C4-2B (cell line): ENCODE results near the gene KIDINS220.

Source experiments
- H3K27ac ChIP-seq: fragments of 450-650 bp; 2 replicates; pipeline ENCODE4 v1.5.1; 2017
- ZFX ChIP-seq: fragments of 450-650 bp; IDR thresholded peaks from 2 replicates; pipeline ENCODE4 v1.6.1; 2017
- TF ChIP-seq, protein P1 (sequence below): fragments of 450-650 bp; conservative IDR thresholded peaks from 2 replicates; pipeline ENCODE4 v1.5.1; 2017; ENCODE audit warnings: mild to moderate bottlenecking

The KIDINS220 gene

DNA sequence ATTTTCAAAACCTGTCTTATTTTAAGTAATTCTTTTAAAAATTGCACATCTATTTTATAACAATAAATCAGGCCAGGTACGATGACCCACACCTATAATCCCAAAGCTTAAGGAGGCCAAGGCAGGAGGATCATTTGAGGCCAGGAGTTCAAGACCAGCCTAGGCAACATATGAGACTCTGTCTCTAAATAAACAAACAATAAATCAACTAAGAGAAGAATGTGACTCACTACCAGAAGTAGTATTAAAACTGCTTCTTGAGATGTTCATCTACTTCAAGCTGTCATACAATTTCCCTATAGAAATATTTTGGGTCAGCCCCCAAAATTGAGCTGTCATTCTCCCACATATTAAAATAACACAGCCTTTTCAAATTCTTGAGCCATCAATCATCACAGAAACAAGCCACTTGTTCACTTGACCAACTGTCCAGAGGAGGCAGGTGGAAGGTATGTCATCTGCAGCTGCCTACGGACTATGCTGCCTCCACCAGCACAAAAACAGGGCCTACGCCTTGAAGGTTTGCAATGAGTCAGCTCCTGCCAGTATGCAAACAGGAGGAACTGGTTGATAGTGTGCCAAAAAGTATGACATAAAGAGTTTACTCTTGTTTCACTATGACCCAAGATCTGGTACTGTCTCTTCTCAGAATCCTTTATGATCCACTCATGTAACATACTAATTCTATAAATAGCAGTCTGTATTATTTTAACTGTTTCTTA lies 33.6 kb downstream of the KIDINS220 start:
- no peak overlapping the region for H3K27ac ChIP-seq
- TF ChIP-seq ZFX: no peak
- TF ChIP-seq, protein P1, sequence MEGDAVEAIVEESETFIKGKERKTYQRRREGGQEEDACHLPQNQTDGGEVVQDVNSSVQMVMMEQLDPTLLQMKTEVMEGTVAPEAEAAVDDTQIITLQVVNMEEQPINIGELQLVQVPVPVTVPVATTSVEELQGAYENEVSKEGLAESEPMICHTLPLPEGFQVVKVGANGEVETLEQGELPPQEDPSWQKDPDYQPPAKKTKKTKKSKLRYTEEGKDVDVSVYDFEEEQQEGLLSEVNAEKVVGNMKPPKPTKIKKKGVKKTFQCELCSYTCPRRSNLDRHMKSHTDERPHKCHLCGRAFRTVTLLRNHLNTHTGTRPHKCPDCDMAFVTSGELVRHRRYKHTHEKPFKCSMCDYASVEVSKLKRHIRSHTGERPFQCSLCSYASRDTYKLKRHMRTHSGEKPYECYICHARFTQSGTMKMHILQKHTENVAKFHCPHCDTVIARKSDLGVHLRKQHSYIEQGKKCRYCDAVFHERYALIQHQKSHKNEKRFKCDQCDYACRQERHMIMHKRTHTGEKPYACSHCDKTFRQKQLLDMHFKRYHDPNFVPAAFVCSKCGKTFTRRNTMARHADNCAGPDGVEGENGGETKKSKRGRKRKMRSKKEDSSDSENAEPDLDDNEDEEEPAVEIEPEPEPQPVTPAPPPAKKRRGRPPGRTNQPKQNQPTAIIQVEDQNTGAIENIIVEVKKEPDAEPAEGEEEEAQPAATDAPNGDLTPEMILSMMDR: peak; percentile 16; the same call in 1 of the 2 replicates

GRCh38 chr2:8802741-8803140 lies 34.7 kb downstream of the KIDINS220 start:
- TF ChIP-seq ZFX: no peak
- TF ChIP-seq, protein P1: no peak
- H3K27ac ChIP-seq: no peak overlapping the region

DNA sequence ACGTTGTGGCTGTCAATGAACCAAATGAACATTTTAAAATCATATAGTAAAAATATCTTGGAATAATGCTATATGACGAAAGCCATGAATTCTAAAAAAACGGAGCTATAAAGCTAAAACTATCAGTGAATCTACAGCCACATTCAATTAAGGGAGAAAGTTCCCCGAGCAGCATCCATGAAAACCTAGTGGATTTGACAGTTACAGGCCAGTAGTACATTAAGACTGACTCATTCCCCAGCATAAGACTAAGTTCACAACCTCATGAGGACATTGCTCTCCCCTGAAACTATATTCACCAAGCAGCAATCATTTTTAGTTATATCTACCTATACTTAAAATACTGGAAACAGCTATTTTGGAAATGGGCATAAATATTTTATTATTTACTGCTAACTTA lies 36.6 kb downstream of the KIDINS220 start:
- no peak for TF ChIP-seq ZFX
- TF ChIP-seq, protein P1: no peak

DNA sequence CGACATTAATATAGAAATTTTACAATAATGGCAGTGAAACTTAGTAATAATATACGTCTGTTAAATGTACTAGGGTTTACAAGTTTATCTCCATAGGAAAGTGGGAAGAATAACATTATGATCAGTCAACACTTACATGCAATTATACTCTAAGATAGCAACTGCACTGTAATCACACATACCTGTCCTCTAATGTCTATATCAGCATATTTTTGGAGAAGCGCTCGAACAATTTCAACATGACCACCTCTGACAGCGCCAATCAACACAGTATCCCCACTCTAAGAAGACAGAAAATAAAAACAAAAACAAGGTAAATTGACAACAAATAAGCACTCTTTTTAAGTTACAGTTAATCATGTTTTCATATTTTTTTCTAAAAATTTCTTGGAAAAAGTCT lies 37.2 kb downstream of the KIDINS220 start:
- no peak overlapping the region for H3K27ac ChIP-seq
- no peak for TF ChIP-seq ZFX
- TF ChIP-seq, protein P1: no peak

More for the DNA sequence above, 36.6 kb downstream of the KIDINS220 start:
- no peak overlapping the region for H3K27ac ChIP-seq

DNA sequence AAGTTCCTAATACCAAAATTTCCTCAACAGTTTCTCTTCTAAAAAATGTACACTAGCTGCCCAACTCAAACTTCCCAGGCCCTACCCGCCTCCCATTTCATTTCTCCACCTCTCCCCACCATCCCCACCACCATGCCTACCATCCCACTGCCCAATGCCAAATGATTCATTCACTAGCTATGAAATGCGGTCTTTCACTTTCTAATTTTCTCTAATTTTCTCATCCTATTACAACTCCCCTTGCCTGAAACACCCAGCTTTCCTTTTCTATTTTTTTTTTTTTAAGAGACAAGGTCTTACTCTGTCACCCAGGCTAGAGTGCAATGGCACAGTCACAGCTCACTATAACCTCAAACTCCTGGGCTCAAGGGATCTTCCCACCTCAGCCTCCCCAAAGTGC lies 38.4 kb downstream of the KIDINS220 start:
- no peak overlapping the region for H3K27ac ChIP-seq
- no peak for TF ChIP-seq ZFX
- TF ChIP-seq, protein P1: no peak

DNA sequence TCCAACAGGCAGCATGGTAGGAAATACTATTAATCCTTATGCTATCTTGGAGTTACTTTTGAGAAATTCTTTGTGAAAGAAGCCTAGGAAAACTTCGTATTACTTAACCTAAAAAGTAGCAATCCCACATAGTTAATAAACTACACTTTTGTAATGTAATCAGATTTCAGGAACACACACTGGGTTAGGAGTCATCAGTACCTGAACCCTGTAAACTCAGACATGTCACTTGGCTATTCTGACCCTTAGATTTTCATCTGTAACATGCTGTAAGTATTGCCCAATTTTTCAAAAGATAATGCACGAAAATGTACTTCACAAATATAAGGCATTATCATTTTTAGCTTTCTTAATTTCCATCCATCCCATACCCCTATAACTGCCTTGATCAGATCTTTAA lies 39.0 kb downstream of the KIDINS220 start:
- no peak overlapping the region for H3K27ac ChIP-seq
- TF ChIP-seq ZFX: no peak
- TF ChIP-seq, protein P1: no peak

GRCh38 chr2:8797682-8798081 lies 39.7 kb downstream of the KIDINS220 start:
- H3K27ac ChIP-seq: no peak overlapping the region
- TF ChIP-seq ZFX: no peak
- TF ChIP-seq, protein P1: no peak
